SK-N-SH (cell line): Measurements from ENCODE around the gene CENPP. TPM values are rescaled to one million over a fixed set of nuclear protein-coding genes. Genes with fewer than 3 reads are reported as not detected.

Experiments
- CTCF ChIA-PET: fragments of 300-600, 350-600 bp; formaldehyde crosslinking; extraction: SDS; loops from one replicate; lab custom pipeline; 2021; lab: Yijun Ruan, JAX
- POLR2A ChIA-PET: fragments of 350-600 bp; sonication (Branson Sonifier 250); formaldehyde crosslinking; extraction: SDS; loops from one replicate; lab custom pipeline; 2020; ENCODE audit warnings: antibody characterized with exemption, inconsistent platforms; lab: Yijun Ruan, JAX
- DNase-seq: peaks from one replicate; pipeline ENCODE4 v3.0.0; 2012
- H2AFZ ChIP-seq: fragments of 200-600 bp; sonication (generic); 2 replicates; pipeline ENCODE4 v1.8.1; 2016; ENCODE audit warnings: antibody characterized with exemption, mild to moderate bottlenecking, low read depth
- H3F3A ChIP-seq: fragments of 200-600 bp; sonication (generic); replicated peaks from 2 replicates; pipeline ENCODE3; 2016; ENCODE audit warnings: antibody characterized with exemption, mild to moderate bottlenecking; ENCODE audit not compliant: insufficient read depth
- H3K27ac ChIP-seq, 2 experiments: fragments of 200-500 bp in 1 of 2; fragments of 200-600 bp in 1 of 2; sonication (Bioruptor generic) in 1 of 2; sonication (generic), shearing (Covaris generic) in 1 of 2; 2 replicates each; pipeline versions ENCODE4 v1.5.1 to v1.6.1; 2014 to 2016; ENCODE audit warnings: low read depth in 2 of 2, inconsistent platforms in 1 of 2, low read length in 1 of 2, mild to moderate bottlenecking in 1 of 2, mixed read lengths in 1 of 2
- H3K27me3 ChIP-seq: fragments of 200-600 bp; sonication (generic), shearing (Covaris generic); 2 replicates; pipeline ENCODE4 v1.6.1; 2016; ENCODE audit warnings: mixed run types; ENCODE audit not compliant: insufficient read depth
- H3K36me3 ChIP-seq, 2 experiments: fragments of 200-500 bp in 1 of 2; fragments of 200-600 bp in 1 of 2; sonication (Bioruptor generic) in 1 of 2; sonication (generic) in 1 of 2; replicated peaks in 1 of 2; 2 replicates each; pipeline versions ENCODE3 to v1.5.1; 2014 to 2016; ENCODE audit warnings: low read length in 1 of 2, mild to moderate bottlenecking in 1 of 2; ENCODE audit not compliant: insufficient read depth in 2 of 2, control insufficient read depth in 1 of 2
- H3K4me1 ChIP-seq, 2 experiments: fragments of 200-500 bp in 1 of 2; fragments of 200-600 bp in 1 of 2; sonication (Bioruptor generic) in 1 of 2; sonication (generic), shearing (Covaris generic) in 1 of 2; 2 replicates each; pipeline versions ENCODE4 v1.5.1 to v1.6.1; 2014 to 2016; ENCODE audit warnings: low read depth in 1 of 2, low read length in 1 of 2, mixed run types in 1 of 2; ENCODE audit not compliant: insufficient read depth in 2 of 2, control insufficient read depth in 1 of 2
- H3K4me2 ChIP-seq: fragments of 200-600 bp; sonication (generic), shearing (Covaris generic); 2 replicates; pipeline ENCODE4 v1.6.1; 2017; ENCODE audit warnings: mixed run types
- H3K4me3 ChIP-seq, 2 experiments: fragments of 200-500 bp in 1 of 2; fragments of 200-600 bp in 1 of 2; sonication (Bioruptor generic) in 1 of 2; sonication (generic), shearing (Covaris generic) in 1 of 2; 2 replicates each; pipeline versions ENCODE4 v1.5.1 to v1.8.1; 2014 to 2016; ENCODE audit warnings: low read depth in 2 of 2, inconsistent platforms in 1 of 2, low read length in 1 of 2, mild to moderate bottlenecking in 1 of 2, mixed read lengths in 1 of 2, moderate library complexity in 1 of 2
- H3K79me2 ChIP-seq: fragments of 200-600 bp; sonication (generic); 2 replicates; pipeline ENCODE4 v1.8.1; 2017; ENCODE audit warnings: mild to moderate bottlenecking; ENCODE audit not compliant: insufficient read depth
- H3K9ac ChIP-seq: fragments of 200-600 bp; sonication (generic); 2 replicates; pipeline ENCODE4 v1.6.1; 2017; ENCODE audit warnings: mixed run types
- H3K9me2 ChIP-seq: fragments of 200-600 bp; sonication (generic); 2 replicates; pipeline ENCODE4 v1.6.1; 2017; ENCODE audit warnings: mixed run types
- H3K9me3 ChIP-seq: fragments of 200-600 bp; sonication (generic); 2 replicates; pipeline ENCODE4 v1.6.1; 2017; ENCODE audit warnings: mixed run types, mild to moderate bottlenecking, moderate library complexity
- H4K20me1 ChIP-seq: fragments of 200-600 bp; sonication (generic); 2 replicates; pipeline ENCODE4 v1.6.1; 2017; ENCODE audit warnings: mild to moderate bottlenecking, mixed run types; ENCODE audit not compliant: insufficient read depth
- ELF1 ChIP-seq: IDR thresholded peaks from 2 replicates; pipeline ENCODE4 v1.4.0; 2012
- EP300 ChIP-seq, 2 experiments: IDR thresholded peaks; 2 replicates each; pipeline versions ENCODE4 v1.4.0 to v1.6.1; 2012; ENCODE audit warnings: borderline replicate concordance in 1 of 2, low read depth in 1 of 2, low read length in 1 of 2
- FOSL2 ChIP-seq: IDR thresholded peaks from 2 replicates; pipeline ENCODE4 v1.4.0; 2012; ENCODE audit warnings: low read depth, mild to moderate bottlenecking, moderate library complexity, borderline replicate concordance
- GATA2 ChIP-seq: sonication (generic); formaldehyde crosslinking; IDR thresholded peaks from 2 replicates; pipeline ENCODE4 v1.5.0; 2020; ENCODE audit warnings: mild to moderate bottlenecking, missing genetic modification reagents
- RCOR1 ChIP-seq: fragments of 150-350 bp; IDR thresholded peaks from 2 replicates; pipeline ENCODE4 v1.6.1; 2017; ENCODE audit warnings: antibody characterized with exemption, low read length
- SMC3 ChIP-seq: IDR thresholded peaks from 2 replicates; pipeline ENCODE4 v1.6.1; 2012; ENCODE audit warnings: low read depth, low read length, improper control_type of control experiment
- TCF12 ChIP-seq: IDR thresholded peaks from 2 replicates; pipeline ENCODE4 v1.4.0; 2012
- WGBS: methylation state at CpG from one replicate; pipeline ENCODE4 v1.1.6; 2017; ENCODE audit warnings: low lambda C conversion rate; 5-methylcytosine and 5-hydroxymethylcytosine counted together
- polyA plus RNA-seq, 3 experiments: library from polyadenylated mRNA; depleted of rRNA; stranded (reverse); fragments of >200 nt; gene quantifications; 2 replicates each; pipeline ENCODE4 v1.2.3, GENCODE V29; 2012
- TF ChIP-seq, protein P1 (sequence below): IDR thresholded peaks from 2 replicates; pipeline ENCODE4 v1.4.0; 2012; ENCODE audit warnings: low read depth
- TF ChIP-seq, protein P2 (sequence below): fragments of 150-350 bp; IDR thresholded peaks from 2 replicates; pipeline ENCODE4 v1.6.1; 2016; ENCODE audit warnings: mild to moderate bottlenecking, low read depth, low read length
- TF ChIP-seq, protein P3 (sequence below): fragments of 200-600 bp; sonication (generic); IDR thresholded peaks from 2 replicates; pipeline ENCODE4 v1.6.1; 2017; ENCODE audit warnings: antibody characterized with exemption, mild to moderate bottlenecking, moderate library complexity
- TF ChIP-seq, protein P4 (sequence below): IDR thresholded peaks from 2 replicates; pipeline ENCODE4; 2012
- TF ChIP-seq, protein P5 (sequence below): IDR thresholded peaks from 2 replicates; pipeline ENCODE4 v1.4.0; 2012; ENCODE audit warnings: low read depth, borderline replicate concordance

Gene CENPP
- polyA plus RNA-seq, 1 of the 3 experiments (the other 2 are of a cell fraction): 1.3 TPM

DNA sequence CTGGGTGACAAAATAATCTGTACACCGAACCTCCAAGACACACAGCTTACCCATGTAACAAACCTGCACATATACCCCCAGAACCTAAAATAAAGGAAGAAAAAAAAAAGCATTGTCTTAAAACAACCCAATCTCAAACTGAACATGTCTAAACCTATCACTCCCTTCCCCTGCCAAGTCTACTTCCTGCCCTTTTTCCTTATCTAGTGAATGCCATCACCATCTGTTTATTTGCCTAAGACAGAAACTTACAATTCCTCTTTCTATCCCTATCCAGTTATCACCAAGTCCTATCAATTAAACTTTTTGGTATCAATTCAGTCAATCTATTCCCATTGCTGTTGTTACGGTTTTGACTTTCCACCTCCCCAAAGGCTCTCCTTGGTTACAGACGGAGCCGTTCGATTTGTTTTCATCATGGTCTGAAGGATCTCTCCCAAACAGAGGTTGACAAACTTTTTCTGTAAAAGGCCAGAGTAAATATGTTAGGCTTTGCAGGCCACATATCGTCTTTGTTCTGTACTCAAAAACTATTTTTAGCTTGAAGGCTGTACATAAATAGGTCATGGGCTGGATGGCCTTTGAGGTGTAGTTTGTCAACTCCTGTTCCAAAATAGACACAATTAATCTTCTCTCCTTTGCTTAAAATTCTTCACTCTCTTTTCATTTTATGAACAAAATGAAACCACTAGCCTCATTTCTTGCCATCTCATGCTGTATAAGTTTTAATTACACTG lies 12.7 kb upstream of the CENPP start:
- Histone ChIP-seq H3K9me3 (no peaks in the 10 kb centered on the region), H3K9ac (no peak overlapping the region), H3K27me3 (no peaks in the 10 kb centered on the region), H3K79me2 (peaks cover 18% of the 10 kb centered on the region; the same call in 1 of the 2 replicates), H3K4me1 (peaks cover 0 to 7% of the 10 kb centered on the region in 2 experiments; a peak in 2 of 4 replicates), H3K4me2 (no peak overlapping the region), H3K9me2 (no peaks in the 10 kb centered on the region), H2AFZ (no peak overlapping the region), H3K4me3 (no peak overlapping the region), H3K36me3 (peaks cover 54 to 61% of the 10 kb centered on the region in 2 experiments), H4K20me1 (no peaks in the 10 kb centered on the region), H3F3A (no peaks in the 10 kb centered on the region), H3K27ac (peak overlapping the region; percentile 2 to 48; a peak in 3 of 4 replicates)
- POLR2A ChIA-PET: no interaction called here
- 89% methylated on average over 6 of the region's 6 CpGs for WGBS
- no peak for TF ChIP-seq ELF1
- TF ChIP-seq TCF12: 0 out of 2 replicates have a peak, but pooled peaks have one; percentile 25
- CTCF ChIA-PET: interaction anchor here (1.0 kb wide), 1 partner anchor 175 kb away, joined by 4 read pairs; no protein-coding TSS in a partner anchor
- no peak for DNase-seq

DNA sequence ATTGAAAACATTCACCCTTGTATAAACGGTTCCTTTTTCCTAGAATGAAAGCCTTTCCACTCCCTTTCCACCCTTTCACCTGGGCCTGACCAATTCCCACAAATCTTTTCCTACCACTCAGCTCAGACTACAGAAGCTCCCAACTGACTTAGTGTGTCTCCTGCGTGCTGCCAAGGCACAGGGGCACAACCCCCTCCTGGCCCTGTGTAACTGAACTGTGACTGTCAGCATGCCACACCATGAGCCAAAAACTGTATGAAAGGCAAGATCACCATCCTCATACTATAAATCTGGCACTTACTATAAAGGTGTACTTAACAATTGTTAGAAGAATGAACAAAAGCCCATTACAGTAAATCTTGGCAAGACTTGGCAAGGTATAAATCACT lies 12.1 kb upstream of the CENPP start:
- POLR2A ChIA-PET: no interaction called here
- no peaks in the 10 kb centered on the region for H3F3A ChIP-seq
- H3K4me2 ChIP-seq: no peak overlapping the region
- no peaks in the 10 kb centered on the region for H3K9me2 ChIP-seq
- peaks cover 18% of the 10 kb centered on the region; the same call in 1 of the 2 replicates for H3K79me2 ChIP-seq
- no peaks in the 10 kb centered on the region for H3K27me3 ChIP-seq
- CTCF ChIA-PET: interaction anchor here (0.7 to 1.1 kb wide), 2 partner anchors 108 to 173 kb away, joined by 3 read pairs; no protein-coding TSS in a partner anchor
- H3K9me3 ChIP-seq: no peaks in the 10 kb centered on the region
- no peak overlapping the region for H3K9ac ChIP-seq
- H3K4me3 ChIP-seq: no peak overlapping the region
- H3K36me3 ChIP-seq: peaks cover 56 to 61% of the 10 kb centered on the region in 2 experiments
- no peak overlapping the region for H2AFZ ChIP-seq
- peaks cover 0 to 7% of the 10 kb centered on the region in 2 experiments; a peak in 2 of 4 replicates for H3K4me1 ChIP-seq
- 63% methylated on average over 2 of the region's 2 CpGs for WGBS
- H4K20me1 ChIP-seq: no peaks in the 10 kb centered on the region
- no peak for DNase-seq
- no peak for TF ChIP-seq GATA2
- TF ChIP-seq, protein P1, sequence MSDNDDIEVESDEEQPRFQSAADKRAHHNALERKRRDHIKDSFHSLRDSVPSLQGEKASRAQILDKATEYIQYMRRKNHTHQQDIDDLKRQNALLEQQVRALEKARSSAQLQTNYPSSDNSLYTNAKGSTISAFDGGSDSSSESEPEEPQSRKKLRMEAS: no peak
- TF ChIP-seq, protein P2, sequence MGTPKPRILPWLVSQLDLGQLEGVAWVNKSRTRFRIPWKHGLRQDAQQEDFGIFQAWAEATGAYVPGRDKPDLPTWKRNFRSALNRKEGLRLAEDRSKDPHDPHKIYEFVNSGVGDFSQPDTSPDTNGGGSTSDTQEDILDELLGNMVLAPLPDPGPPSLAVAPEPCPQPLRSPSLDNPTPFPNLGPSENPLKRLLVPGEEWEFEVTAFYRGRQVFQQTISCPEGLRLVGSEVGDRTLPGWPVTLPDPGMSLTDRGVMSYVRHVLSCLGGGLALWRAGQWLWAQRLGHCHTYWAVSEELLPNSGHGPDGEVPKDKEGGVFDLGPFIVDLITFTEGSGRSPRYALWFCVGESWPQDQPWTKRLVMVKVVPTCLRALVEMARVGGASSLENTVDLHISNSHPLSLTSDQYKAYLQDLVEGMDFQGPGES: no peak
- no peak for TF ChIP-seq SMC3
- no peak for TF ChIP-seq ELF1
- TF ChIP-seq, protein P3, sequence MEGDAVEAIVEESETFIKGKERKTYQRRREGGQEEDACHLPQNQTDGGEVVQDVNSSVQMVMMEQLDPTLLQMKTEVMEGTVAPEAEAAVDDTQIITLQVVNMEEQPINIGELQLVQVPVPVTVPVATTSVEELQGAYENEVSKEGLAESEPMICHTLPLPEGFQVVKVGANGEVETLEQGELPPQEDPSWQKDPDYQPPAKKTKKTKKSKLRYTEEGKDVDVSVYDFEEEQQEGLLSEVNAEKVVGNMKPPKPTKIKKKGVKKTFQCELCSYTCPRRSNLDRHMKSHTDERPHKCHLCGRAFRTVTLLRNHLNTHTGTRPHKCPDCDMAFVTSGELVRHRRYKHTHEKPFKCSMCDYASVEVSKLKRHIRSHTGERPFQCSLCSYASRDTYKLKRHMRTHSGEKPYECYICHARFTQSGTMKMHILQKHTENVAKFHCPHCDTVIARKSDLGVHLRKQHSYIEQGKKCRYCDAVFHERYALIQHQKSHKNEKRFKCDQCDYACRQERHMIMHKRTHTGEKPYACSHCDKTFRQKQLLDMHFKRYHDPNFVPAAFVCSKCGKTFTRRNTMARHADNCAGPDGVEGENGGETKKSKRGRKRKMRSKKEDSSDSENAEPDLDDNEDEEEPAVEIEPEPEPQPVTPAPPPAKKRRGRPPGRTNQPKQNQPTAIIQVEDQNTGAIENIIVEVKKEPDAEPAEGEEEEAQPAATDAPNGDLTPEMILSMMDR: no peak
- TF ChIP-seq, protein P4, sequence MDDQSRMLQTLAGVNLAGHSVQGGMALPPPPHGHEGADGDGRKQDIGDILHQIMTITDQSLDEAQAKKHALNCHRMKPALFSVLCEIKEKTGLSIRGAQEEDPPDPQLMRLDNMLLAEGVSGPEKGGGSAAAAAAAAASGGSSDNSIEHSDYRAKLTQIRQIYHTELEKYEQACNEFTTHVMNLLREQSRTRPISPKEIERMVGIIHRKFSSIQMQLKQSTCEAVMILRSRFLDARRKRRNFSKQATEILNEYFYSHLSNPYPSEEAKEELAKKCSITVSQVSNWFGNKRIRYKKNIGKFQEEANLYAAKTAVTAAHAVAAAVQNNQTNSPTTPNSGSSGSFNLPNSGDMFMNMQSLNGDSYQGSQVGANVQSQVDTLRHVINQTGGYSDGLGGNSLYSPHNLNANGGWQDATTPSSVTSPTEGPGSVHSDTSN: no peak
- TF ChIP-seq FOSL2: no peak
- no peak for TF ChIP-seq TCF12
- no peak for TF ChIP-seq EP300 (IDR thresholded peaks at IDR 0.05; ENCODE audit: borderline replicate concordance in 1 of 2, low read depth in 1 of 2, low read length in 1 of 2)
- TF ChIP-seq, protein P5, sequence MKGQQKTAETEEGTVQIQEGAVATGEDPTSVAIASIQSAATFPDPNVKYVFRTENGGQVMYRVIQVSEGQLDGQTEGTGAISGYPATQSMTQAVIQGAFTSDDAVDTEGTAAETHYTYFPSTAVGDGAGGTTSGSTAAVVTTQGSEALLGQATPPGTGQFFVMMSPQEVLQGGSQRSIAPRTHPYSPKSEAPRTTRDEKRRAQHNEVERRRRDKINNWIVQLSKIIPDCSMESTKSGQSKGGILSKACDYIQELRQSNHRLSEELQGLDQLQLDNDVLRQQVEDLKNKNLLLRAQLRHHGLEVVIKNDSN: no peak
- no peak for TF ChIP-seq RCOR1
- peak overlapping the region in 1 of 2 experiments; percentile 48; a peak in 2 of 4 replicates for H3K27ac ChIP-seq
